Brain microvascular endothelial cell (primary cell): ENCODE results near the gene GNG7.

Experiments used
- DNase-seq: peaks from one replicate; pipeline ENCODE4 v3.0.0-alpha.2; 2020
- H3K27ac ChIP-seq: fragments of 250-450 bp; sonication (Bioruptor Pico); 2 replicates; pipeline ENCODE4 v1.5.1; 2020; ENCODE audit warnings: mild to moderate bottlenecking, moderate library complexity
- H3K27me3 ChIP-seq: fragments of 250-450 bp; sonication (Bioruptor Pico); replicated peaks from 2 replicates; pipeline ENCODE4 v1.5.1; 2020; ENCODE audit warnings: mild to moderate bottlenecking
- H3K36me3 ChIP-seq: fragments of 250-450 bp; sonication (Bioruptor Pico); replicated peaks from 2 replicates; pipeline ENCODE4 v1.5.1; 2020; ENCODE audit warnings: mild to moderate bottlenecking
- H3K4me3 ChIP-seq: 2 replicates; pipeline ENCODE4 v1.5.1; 2011; ENCODE audit warnings: low read depth, mild to moderate bottlenecking, control low read depth, low read length, moderate library complexity
- CTCF ChIP-seq: IDR thresholded peaks from 2 replicates; pipeline ENCODE4 v1.5.1; 2011; ENCODE audit warnings: low read depth, mild to moderate bottlenecking, moderate library complexity, low read length, control low read depth, inconsistent platforms; ENCODE audit errors: missing control alignments
- in situ Hi-C: cut with HindIII; loops from 2 replicates; pipeline ENCODE4 v1.10.0; 2017; ENCODE audit warnings: low sequenced_read_pairs, low pct_ligation_motif_present

Gene GNG7

GRCh38 chr19:2484178-2484937 lies 218.1 kb downstream of the GNG7 start:
- Histone ChIP-seq H3K36me3 (no peaks in the 10 kb centered on the region), H3K27ac (no peak overlapping the region), H3K27me3 (no peaks in the 10 kb centered on the region), H3K4me3 (no peak overlapping the region)
- TF ChIP-seq CTCF = no peak
- in situ Hi-C loops = no loop called here
- no peak for DNase-seq

- Histone ChIP-seq H3K4me3 (no peak overlapping the region), H3K27ac (no peak overlapping the region), H3K36me3 (no peaks in the 10 kb centered on the region), H3K27me3 (no peaks in the 10 kb centered on the region)
- no peak for TF ChIP-seq CTCF
- DNase-seq = no peak
- in situ Hi-C loops = no loop called here
Observed at GRCh38 chr19:2483484-2484151, 218.9 kb downstream of the GNG7 start.

- no peak for DNase-seq
- Histone ChIP-seq H3K36me3 (no peaks in the 10 kb centered on the region), H3K4me3 (no peak overlapping the region), H3K27me3 (no peaks in the 10 kb centered on the region), H3K27ac (no peak overlapping the region)
- TF ChIP-seq CTCF = no peak
- in situ Hi-C loops = no loop called here
Observed at GRCh38 chr19:2483084-2483483, 219.4 kb downstream of the GNG7 start.

DNA sequence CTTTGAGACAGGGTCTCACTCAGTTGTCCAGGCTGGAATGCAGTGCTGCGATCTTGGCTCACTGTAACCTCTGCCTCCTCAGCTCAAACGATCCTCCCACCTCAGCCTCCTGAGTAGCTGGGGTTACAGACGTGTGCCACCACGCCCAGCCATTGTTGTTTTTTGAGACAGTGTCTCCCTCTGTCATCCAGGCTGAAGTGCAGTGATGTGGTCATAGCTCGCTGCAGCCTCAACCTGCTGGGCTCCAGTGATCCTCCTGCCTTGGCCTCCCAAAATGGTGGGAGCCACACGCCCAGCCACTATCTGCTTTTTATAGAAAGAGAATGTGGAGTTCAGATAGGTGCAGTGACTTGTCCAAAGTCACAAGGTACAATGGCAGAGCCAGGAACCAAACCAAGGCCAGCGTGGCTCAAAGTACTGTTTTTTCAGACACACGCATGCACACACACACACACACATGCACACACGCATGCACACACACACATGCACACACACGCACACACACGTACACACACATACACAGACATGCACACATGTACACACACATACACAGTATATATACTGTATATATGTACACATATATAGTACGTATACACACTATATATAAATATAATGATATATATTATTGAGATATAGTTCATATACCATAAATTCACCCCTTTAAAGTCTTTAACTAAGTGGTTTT lies 220.0 kb downstream of the GNG7 start:
- no peak overlapping the region for H3K27ac ChIP-seq
- TF ChIP-seq CTCF = no peak
- H3K36me3 ChIP-seq = peaks cover 5% of the 10 kb centered on the region
- DNase-seq = no peak
- in situ Hi-C loops = no loop called here
- H3K4me3 ChIP-seq = no peak overlapping the region
- H3K27me3 ChIP-seq = no peaks in the 10 kb centered on the region

DNA sequence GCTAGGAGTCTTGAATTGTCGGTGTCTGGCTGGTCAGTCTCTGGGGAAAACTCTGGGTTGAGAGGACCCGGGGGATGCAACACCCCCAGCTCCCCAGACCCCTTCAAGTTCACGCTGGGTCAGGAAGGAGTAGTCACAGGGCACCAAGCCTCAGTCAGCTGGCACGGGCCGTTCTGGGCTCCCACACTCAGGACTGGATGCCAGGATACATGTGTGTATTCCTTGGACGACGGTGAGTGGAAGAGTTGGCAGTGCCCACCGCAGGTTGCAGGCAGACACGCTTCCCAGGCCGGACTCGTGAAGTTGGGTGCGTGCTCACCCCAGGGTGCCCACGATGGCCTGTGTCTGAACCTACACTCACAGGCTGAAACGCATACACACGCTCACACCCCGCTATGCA lies 221.0 kb downstream of the GNG7 start:
- Histone ChIP-seq H3K27me3 (no peaks in the 10 kb centered on the region), H3K4me3 (no peak overlapping the region), H3K36me3 (peaks cover 16% of the 10 kb centered on the region), H3K27ac (no peak overlapping the region)
- in situ Hi-C loops = no loop called here
- TF ChIP-seq CTCF = no peak
- no peak for DNase-seq
